ENCODE data around the gene TIAM1.

GRCh38 chr21:31284797-31285397 lies 59.2 kb downstream of the TIAM1 start:
- TF ChIP-seq CTCF (IDR thresholded peaks at IDR 0.05) (no peak), POLR2A (IDR thresholded peaks at IDR 0.05) (no peak)

Measured in lower leg skin (tissue), 3 donors.